Tibial nerve (tissue), 3 donors: ENCODE measurements around the gene TBX6.

Experiments
- CTCF ChIP-seq, 5 experiments: fragments of 200-600 bp in 3 of 5; fragments of 450-650 bp in 2 of 5; sonication (generic) in 3 of 5; IDR thresholded peaks; one replicate each; pipeline ENCODE4 v1.5.1; 2016 to 2019; ENCODE audit warnings: antibody characterized with exemption in 5 of 5, mild to moderate bottlenecking in 3 of 5, moderate library complexity in 2 of 5
- POLR2A ChIP-seq, 2 donors: fragments of 450-650 bp; IDR thresholded peaks; one replicate each; pipeline ENCODE4 v1.6.1; 2017; ENCODE audit warnings: antibody characterized with exemption in 2 of 2, mild to moderate bottlenecking in 2 of 2, moderate library complexity in 2 of 2

- no peak for TF ChIP-seq CTCF (IDR thresholded peaks at IDR 0.05)
- TF ChIP-seq POLR2A (IDR thresholded peaks at IDR 0.05), result no peak
These were observed 31.4 kb downstream of the TBX6 start for GRCh38 chr16:30060346-30060745.
